K562 (cell line): ENCODE results near the gene BTD. TPM values are rescaled to one million over a fixed set of nuclear protein-coding genes. Genes with fewer than 3 reads are reported as not detected.

Experiments
- DACH1 ChIP-seq: fragments of 450-650 bp; IDR thresholded peaks from 2 replicates; pipeline ENCODE4 v1.6.1; 2018; ENCODE audit not compliant: partially characterized antibody
- ESRRA ChIP-seq: fragments of 450-650 bp; IDR thresholded peaks from 2 replicates; pipeline ENCODE4 v1.6.1; 2014; ENCODE audit warnings: low read depth, mild to moderate bottlenecking, moderate library complexity, borderline replicate concordance
- HLTF ChIP-seq: fragments of 450-650 bp; IDR thresholded peaks from 2 replicates; pipeline ENCODE4 v1.6.1; 2016
- JUND ChIP-seq, 2 experiments: IDR thresholded peaks; 2 replicates in 1 of 2; 3 replicates in 1 of 2; pipeline ENCODE4 v1.6.1; 2011; ENCODE audit warnings: borderline replicate concordance in 2 of 2, low read depth in 2 of 2, low read length in 2 of 2, improper control_type of control experiment in 1 of 2, missing biosample characterization in 1 of 2, missing genetic modification characterization in 1 of 2, missing genetic modification reagents in 1 of 2
- KAT7 ChIP-seq: sonication (generic); formaldehyde crosslinking; IDR thresholded peaks from 2 replicates; pipeline ENCODE4 v1.8.0; 2022; ENCODE audit warnings: missing genetic modification reagents, mild to moderate bottlenecking, borderline replicate concordance
- NCOA2 ChIP-seq, 2 experiments: fragments of 450-650 bp; IDR thresholded peaks; 2 replicates each; pipeline ENCODE4 v1.6.1; 2018; ENCODE audit warnings: mild to moderate bottlenecking in 2 of 2, moderate library complexity in 1 of 2; ENCODE audit not compliant: partially characterized antibody in 2 of 2
- POLR2AphosphoS2 ChIP-seq: IDR thresholded peaks from 2 replicates; pipeline ENCODE4 v1.6.1; 2012; ENCODE audit warnings: low read length, improper control_type of control experiment
- PPARD ChIP-seq: fragments of 250-450 bp; sonication (Bioruptor Pico); IDR thresholded peaks from 2 replicates; pipeline ENCODE4 v1.8.0; 2022; ENCODE audit warnings: inconsistent platforms, mild to moderate bottlenecking, moderate library complexity
- PYGO2 ChIP-seq: fragments of 450-650 bp; IDR thresholded peaks from 2 replicates; pipeline ENCODE4 v1.6.1; 2016; ENCODE audit warnings: mild to moderate bottlenecking, missing genetic modification characterization, moderate library complexity, missing compliant biosample characterization
- ZNF408 ChIP-seq: fragments of 250-450 bp; sonication (Bioruptor Pico); IDR thresholded peaks from 2 replicates; pipeline ENCODE4 v1.4.0; 2020; ENCODE audit warnings: low read depth, mild to moderate bottlenecking, moderate library complexity
- polyA plus RNA-seq, 8 experiments: library from polyadenylated mRNA; depleted of rRNA in 4 of 8; stranded (reverse) in 5 of 8; unstranded in 3 of 8; fragments of >200 nt; fragmentation: Nextera tagmentation in 2 of 8; fragmentation: Illumina TruSeq in 1 of 8; extraction: Ambion mirVana in 2 of 8; extraction: Trizol in 1 of 8; gene quantifications; 2 replicates each; pipeline versions ENCODE4 v1.2.1 to v1.2.3, GENCODE V29; 2011 to 2014; ENCODE audit warnings: inconsistent platforms in 1 of 8, missing spikeins in 1 of 8
- total RNA-seq, 7 experiments: library from RNA; depleted of rRNA in 6 of 7; stranded (reverse); fragments of >200 nt in 6 of 7; fragmentation: Illumina TruSeq in 2 of 7; extraction: Trizol in 2 of 7; gene quantifications; 2 replicates each; pipeline versions ENCODE4 v1.2.1 to v1.2.3, GENCODE V29; 2011 to 2021; ENCODE audit warnings: low replicate concordance in 1 of 7
- TF ChIP-seq, protein P1 (sequence below): fragments of 250-450 bp; sonication (Bioruptor Pico); IDR thresholded peaks from 2 replicates; pipeline ENCODE4 v1.4.0; 2020; ENCODE audit warnings: mild to moderate bottlenecking, moderate library complexity
- TF ChIP-seq, protein P2 (sequence below): sonication (generic); formaldehyde crosslinking; IDR thresholded peaks from 2 replicates; pipeline ENCODE4 v1.8.1; 2023; ENCODE audit warnings: mild to moderate bottlenecking, missing genetic modification reagents

BTD gene
- total and polyA plus RNA-seq, 9 of the 15 experiments (the other 6 are each of a cell fraction or from before 2014, with no cell fraction given), result 6.6 to 26.2 (median 10.6) TPM

GRCh38 chr3:15558581-15558980 lies 43.0 kb upstream of the BTD start (continued):
- no peak for TF ChIP-seq JUND (IDR thresholded peaks at IDR 0.05; ENCODE audit: borderline replicate concordance, low read depth, low read length)
- no peak for TF ChIP-seq JUND (tag; IDR thresholded peaks at IDR 0.05; ENCODE audit: borderline replicate concordance, low read depth, low read length)
- no peak for TF ChIP-seq ZNF408 (CRISPR knock-in tag)
- TF ChIP-seq ESRRA, result no peak
- no peak for TF ChIP-seq NCOA2 (IDR thresholded peaks at IDR 0.05; ENCODE audit: partially characterized antibody in 2 of 2)
- TF ChIP-seq HLTF, result no peak
- TF ChIP-seq KAT7 (CRISPR knock-in tag), result no peak
- no peak for TF ChIP-seq PPARD (CRISPR knock-in tag)
- no peak for TF ChIP-seq POLR2AphosphoS2
- TF ChIP-seq DACH1, result no peak
- TF ChIP-seq, protein P1, sequence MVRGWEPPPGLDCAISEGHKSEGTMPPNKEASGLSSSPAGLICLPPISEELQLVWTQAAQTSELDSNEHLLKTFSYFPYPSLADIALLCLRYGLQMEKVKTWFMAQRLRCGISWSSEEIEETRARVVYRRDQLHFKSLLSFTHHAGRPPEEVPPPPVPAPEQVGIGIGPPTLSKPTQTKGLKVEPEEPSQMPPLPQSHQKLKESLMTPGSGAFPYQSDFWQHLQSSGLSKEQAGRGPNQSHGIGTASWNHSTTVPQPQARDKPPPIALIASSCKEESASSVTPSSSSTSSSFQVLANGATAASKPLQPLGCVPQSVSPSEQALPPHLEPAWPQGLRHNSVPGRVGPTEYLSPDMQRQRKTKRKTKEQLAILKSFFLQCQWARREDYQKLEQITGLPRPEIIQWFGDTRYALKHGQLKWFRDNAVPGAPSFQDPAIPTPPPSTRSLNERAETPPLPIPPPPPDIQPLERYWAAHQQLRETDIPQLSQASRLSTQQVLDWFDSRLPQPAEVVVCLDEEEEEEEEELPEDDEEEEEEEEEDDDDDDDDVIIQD, result no peak
- TF ChIP-seq, protein P2, sequence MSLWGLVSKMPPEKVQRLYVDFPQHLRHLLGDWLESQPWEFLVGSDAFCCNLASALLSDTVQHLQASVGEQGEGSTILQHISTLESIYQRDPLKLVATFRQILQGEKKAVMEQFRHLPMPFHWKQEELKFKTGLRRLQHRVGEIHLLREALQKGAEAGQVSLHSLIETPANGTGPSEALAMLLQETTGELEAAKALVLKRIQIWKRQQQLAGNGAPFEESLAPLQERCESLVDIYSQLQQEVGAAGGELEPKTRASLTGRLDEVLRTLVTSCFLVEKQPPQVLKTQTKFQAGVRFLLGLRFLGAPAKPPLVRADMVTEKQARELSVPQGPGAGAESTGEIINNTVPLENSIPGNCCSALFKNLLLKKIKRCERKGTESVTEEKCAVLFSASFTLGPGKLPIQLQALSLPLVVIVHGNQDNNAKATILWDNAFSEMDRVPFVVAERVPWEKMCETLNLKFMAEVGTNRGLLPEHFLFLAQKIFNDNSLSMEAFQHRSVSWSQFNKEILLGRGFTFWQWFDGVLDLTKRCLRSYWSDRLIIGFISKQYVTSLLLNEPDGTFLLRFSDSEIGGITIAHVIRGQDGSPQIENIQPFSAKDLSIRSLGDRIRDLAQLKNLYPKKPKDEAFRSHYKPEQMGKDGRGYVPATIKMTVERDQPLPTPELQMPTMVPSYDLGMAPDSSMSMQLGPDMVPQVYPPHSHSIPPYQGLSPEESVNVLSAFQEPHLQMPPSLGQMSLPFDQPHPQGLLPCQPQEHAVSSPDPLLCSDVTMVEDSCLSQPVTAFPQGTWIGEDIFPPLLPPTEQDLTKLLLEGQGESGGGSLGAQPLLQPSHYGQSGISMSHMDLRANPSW (CRISPR knock-in tag), result no peak
- no peak for TF ChIP-seq PYGO2 (tag)
- TF ChIP-seq, all 486 proteins: peak for 0
